ENCODE data around the gene DDX55. TPM values are rescaled to one million over a fixed set of nuclear protein-coding genes. Genes with fewer than 3 reads are reported as not detected.

The DDX55 gene
- total and polyA plus RNA-seq, 2 of the 13 experiments (the other 11 are each of a cell fraction or from before 2014, with no cell fraction given), result 22.2 to 37.0 TPM

DNA sequence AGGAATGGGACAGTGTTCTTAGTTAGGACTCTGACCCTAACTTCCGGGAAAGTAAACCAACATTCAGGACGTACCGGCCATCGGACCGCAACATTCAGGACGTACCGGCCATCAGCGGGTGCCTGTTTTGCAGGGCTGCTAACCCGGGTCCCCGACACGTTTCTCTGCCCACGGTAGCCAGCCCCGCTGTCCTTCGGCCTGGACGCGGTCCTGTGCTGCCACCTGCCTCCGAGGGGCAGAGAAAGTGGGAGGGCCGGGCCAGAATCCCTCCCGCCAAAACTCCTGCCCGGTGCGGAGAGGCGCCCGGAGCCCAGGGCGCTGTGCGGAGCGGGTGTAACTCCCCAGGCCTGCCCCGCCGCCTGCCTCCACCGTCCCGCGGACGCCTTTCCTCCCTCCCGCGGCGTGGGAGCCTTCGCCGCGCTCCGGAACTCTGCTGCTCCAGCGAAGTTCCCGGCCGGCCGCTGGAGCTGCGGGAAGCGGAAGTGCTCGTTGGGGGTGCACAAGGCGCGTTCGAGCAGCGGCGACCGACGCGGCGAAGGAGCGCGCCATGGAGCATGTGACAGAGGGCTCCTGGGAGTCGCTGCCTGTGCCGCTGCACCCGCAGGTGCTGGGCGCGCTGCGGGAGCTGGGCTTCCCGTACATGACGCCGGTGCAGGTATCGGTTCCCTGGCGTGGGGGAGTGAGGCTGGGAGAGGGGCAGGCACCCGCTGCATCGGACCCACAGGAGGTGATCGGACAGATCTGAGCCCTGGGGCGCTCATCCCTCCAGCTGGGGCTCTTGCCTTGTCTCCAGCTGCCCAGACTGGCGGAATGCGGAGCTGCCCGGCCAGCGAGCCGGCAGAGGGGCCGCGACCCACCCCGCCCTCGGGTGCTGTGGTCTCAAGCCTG is at the start of gene DDX55 (continued):
- TF ChIP-seq, protein P1, sequence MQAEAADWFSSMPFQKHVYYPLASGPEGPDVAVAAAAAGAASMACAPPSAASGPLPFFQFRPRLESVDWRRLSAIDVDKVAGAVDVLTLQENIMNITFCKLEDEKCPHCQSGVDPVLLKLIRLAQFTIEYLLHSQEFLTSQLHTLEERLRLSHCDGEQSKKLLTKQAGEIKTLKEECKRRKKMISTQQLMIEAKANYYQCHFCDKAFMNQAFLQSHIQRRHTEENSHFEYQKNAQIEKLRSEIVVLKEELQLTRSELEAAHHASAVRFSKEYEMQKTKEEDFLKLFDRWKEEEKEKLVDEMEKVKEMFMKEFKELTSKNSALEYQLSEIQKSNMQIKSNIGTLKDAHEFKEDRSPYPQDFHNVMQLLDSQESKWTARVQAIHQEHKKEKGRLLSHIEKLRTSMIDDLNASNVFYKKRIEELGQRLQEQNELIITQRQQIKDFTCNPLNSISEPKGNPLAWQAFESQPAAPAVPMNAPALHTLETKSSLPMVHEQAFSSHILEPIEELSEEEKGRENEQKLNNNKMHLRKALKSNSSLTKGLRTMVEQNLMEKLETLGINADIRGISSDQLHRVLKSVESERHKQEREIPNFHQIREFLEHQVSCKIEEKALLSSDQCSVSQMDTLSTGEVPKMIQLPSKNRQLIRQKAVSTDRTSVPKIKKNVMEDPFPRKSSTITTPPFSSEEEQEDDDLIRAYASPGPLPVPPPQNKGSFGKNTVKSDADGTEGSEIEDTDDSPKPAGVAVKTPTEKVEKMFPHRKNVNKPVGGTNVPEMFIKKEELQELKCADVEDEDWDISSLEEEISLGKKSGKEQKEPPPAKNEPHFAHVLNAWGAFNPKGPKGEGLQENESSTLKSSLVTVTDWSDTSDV (CRISPR knock-in tag; IDR thresholded peaks at IDR 0.05), result 0 out of 2 replicates have a peak, but pooled peaks have one; percentile 65
- peak; percentile 93 for TF ChIP-seq ZNF563 (CRISPR knock-in tag; IDR thresholded peaks at IDR 0.05)
- TF ChIP-seq TIGD3 (CRISPR knock-in tag; IDR thresholded peaks at IDR 0.05; ENCODE audit: borderline replicate concordance), result no peak
- peak; percentile 64; the same call in 1 of the 2 replicates for TF ChIP-seq ZFAT (CRISPR knock-in tag; conservative IDR thresholded peaks at IDR 0.05)
- peak; percentile 72 for TF ChIP-seq ZFP36L1 (CRISPR knock-in tag; IDR thresholded peaks at IDR 0.05)
- TF ChIP-seq FOXA1 (IDR thresholded peaks at IDR 0.05), result no peak
- 0 out of 2 replicates have a peak, but pooled peaks have one; percentile 30 for TF ChIP-seq FOXA1 (CRISPR knock-in tag; IDR thresholded peaks at IDR 0.05)
- TF ChIP-seq ZNF430 (CRISPR knock-in tag; IDR thresholded peaks at IDR 0.05), result peak; percentile 82; the same call in 1 of the 2 replicates
- TF ChIP-seq, protein P2, sequence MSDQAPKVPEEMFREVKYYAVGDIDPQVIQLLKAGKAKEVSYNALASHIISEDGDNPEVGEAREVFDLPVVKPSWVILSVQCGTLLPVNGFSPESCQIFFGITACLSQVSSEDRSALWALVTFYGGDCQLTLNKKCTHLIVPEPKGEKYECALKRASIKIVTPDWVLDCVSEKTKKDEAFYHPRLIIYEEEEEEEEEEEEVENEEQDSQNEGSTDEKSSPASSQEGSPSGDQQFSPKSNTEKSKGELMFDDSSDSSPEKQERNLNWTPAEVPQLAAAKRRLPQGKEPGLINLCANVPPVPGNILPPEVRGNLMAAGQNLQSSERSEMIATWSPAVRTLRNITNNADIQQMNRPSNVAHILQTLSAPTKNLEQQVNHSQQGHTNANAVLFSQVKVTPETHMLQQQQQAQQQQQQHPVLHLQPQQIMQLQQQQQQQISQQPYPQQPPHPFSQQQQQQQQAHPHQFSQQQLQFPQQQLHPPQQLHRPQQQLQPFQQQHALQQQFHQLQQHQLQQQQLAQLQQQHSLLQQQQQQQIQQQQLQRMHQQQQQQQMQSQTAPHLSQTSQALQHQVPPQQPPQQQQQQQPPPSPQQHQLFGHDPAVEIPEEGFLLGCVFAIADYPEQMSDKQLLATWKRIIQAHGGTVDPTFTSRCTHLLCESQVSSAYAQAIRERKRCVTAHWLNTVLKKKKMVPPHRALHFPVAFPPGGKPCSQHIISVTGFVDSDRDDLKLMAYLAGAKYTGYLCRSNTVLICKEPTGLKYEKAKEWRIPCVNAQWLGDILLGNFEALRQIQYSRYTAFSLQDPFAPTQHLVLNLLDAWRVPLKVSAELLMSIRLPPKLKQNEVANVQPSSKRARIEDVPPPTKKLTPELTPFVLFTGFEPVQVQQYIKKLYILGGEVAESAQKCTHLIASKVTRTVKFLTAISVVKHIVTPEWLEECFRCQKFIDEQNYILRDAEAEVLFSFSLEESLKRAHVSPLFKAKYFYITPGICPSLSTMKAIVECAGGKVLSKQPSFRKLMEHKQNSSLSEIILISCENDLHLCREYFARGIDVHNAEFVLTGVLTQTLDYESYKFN (CRISPR knock-in tag; conservative IDR thresholded peaks at IDR 0.05), result peak; percentile 68
- TF ChIP-seq MNT (IDR thresholded peaks at IDR 0.05), result peak; percentile 48

Measured in HepG2 (cell line).